NCI-H1092 treated with DMSO at 0.1 percent for 48 hours (cell line): ENCODE results near the gene TTLL10.

ENCODE experiments used
- DNase-seq: peaks from one replicate; lab custom pipeline; 2025; lab: John Stamatoyannopoulos, UW

Gene TTLL10

DNA sequence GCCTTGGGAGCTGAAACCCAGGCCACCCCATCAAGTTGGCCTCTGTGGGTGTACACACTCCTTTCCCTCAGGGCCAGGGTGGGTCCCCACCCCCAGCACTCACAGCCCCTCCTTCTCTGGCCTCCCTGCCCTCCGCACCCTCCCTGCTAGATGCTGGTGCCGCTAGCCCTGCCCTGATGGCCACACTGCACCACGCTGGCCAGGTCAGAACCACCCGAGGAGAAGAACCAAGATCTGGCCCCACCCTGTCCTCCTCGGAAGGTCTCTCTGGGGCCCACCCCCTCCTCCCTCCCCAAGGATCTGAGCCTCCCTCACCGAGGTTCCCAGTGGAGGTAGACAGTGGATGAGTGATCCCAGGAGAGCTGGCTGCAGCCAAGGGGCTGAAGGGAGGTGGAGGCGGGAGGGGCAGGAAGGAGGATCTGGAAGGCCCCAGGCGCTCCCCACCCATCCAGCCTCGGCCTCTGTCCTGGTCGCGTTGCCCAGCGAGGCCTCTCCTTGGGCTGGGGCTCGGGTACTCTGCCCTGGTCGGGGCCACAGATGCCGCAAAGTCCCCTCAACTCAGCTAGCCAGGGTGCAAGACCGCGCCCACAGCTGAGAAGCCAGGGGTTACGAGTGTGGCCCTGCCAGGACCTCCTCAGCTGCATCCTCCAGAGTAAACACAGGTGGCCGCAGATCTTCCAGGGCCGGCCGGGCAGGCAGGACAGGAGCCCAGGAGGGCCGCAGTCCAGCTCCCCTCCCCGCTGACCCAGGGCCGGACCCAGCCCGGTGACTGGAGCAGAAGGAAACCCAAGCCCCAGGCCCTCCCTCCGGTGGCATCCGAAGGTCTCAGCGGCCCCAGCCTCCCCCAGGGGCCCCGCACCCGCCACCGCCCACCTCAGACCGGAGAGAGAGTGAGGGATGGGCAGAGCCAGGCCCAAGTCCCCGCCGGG is 63.5 kb downstream of the TTLL10 start:
- no peak for DNase-seq

DNA sequence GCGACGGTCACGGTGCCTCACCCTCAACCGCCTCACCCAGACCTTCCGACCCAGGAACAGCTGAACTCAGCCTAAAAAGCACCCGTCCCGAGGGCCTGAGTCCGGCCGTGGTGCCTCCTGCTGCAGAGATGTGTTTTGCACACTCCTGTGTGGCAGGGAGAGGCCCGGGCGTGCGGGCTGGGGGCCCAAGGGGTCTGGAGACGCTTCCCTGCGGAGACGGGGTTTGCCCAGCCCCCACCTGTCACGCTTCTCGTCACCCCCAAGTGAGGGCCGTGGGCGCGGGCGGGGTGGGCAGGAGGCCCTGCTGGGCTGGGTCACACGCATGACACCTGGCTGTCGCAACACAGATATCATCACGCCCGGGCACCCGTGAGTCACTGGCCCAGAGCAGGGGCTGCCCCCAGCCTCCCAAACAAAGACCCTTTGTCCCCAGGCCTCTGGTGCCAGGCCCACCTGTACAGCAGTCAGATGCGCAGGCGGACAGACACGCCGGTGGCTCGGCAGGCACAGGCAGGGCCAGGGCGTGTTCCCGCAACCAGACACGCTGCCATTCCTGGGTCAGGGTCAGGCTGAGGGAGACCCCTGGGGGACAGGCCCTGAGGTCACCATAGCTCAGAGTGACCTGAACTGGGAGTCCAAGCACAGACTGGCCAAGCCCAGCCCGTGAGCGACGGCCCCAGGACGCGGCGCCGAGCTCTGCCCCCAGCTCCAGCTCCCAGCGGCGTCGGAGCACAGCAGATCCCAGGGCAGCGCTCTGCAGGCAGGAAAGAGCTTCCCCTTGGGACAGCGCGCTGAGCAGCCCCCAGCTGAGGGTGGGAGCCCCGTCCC is 64.4 kb downstream of the TTLL10 start:
- DNase-seq: no peak

- DNase-seq: no peak
These were observed 65.1 kb downstream of the TTLL10 start for GRCh38 chr1:1238702-1239178.

GRCh38 chr1:1239227-1239613 is 65.5 kb downstream of the TTLL10 start:
- no peak for DNase-seq

DNA sequence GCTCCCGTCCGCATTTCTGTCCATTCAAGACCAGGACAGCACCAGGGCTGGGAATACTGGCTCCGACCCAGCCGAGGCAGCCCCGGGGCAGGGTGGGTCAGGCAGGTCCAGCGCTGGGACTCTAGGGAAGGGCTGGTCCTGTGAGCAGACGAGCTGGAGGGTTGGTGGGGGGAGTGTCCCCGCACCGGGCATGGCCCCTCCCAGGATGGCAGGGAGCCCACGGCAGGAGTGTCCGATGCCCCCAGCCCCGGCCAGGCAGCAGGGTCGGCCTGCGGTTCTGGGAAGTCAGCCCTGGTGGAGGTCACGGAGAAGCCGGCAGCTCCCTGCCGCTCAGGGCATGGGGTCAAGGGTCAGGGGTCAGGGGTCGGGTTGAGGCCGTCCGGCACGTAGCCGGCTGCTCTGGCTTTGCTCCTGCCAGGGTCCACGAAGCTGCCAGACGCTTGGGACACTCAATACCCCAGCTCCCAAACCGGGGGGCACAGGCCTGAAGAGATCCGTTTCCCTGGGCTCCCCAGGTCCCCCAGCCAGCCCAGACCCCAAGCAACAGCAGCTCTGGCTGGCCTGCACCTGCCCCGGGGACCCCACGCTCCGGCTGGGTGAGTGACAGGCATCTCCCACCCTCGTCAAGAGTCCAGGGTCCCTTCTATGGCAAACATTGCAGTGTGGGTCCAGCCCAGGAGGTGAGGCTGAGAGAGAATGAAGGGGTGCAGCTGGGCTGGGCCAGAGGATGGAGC is 66.1 kb downstream of the TTLL10 start:
- no peak for DNase-seq

DNA sequence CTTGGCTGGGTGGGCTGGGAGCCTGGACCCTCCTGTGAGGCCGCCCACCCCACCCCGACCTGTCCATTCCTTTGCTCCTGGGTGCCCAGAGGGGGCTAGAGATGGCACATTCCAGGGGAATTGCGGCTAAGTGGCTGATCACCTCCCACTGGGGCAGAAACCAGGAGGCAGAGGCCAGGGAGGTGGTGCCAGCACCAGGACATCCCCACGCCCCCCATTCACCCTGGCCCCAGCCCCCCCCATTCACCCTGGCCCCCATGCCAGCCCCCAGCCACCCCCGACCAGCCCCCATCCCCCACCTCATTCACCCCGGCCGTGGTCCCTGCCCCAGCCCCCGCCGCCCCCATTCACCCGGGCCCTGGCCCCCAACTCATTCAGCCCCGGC is 66.7 kb downstream of the TTLL10 start:
- no peak for DNase-seq

DNA sequence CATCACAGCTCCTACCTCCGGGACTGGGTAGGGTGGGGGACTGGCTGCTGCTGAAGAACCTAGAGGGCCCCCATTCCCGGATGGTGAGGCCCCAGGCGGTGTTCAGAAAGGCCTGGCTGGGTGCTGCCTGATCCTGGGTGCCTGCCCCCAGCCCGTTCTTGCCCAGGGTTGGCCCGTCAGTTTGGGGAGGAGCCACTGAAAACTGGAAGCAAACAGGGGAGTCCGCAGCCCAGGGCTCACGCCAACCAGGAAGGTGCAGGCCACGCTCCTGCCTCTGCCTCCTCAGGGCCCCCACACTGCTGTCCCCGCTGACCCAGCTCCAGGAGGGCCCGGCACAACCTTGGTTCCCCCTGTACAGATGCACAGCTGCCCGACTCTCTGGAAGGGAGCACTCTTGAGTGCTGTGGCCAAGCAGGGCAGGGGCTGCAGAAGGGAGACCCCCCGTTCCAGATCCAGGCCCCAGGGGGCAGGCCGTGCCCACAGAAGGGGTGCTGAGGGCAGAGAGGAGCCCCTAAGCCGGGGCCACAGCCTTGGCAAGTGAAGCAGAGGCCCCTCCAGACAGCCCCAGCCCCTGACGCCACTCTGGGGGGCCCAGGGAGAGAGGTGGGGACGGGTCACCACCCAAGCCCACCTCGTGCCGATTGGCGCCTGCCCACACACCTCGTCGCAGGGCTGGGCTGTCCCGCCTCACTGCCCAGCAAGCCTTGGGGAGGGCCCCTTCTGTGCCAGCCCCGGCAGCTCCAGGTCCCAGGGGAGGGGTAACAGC is 67.3 kb downstream of the TTLL10 start:
- no peak for DNase-seq

DNA sequence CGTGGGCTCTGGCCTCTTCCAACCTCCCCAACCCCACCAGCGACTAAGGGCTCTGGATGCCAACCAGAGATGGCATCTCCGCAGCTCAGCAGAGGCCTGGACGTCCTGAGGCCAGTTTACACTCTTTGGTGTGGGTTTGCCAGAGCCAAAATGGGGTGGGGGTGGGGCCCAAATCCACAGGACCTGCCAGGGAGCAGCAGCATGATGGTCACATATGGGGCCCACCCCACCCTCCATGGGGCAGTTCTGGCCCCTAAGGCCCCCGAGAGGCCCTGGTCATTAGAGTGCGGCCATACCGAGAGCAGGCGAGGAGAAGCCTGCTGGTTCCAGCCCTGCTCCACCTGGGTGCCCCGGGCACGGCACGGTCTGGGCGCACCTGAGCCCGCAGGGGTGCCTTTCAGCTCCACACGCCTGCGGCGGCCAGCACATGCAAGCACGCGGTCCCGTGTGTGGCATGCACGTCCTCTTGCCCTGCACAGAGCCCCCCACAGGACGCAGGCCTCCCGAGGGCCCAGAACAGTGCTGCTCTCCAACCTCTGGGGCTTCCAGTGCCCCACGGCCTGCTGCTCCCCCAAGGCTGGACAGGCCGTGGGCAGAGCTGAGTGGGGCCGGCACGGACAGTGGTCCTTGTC is 68.0 kb downstream of the TTLL10 start:
- no peak for DNase-seq

- DNase-seq: no peak
These were observed 69.0 kb downstream of the TTLL10 start for GRCh38 chr1:1242461-1243265.

DNA sequence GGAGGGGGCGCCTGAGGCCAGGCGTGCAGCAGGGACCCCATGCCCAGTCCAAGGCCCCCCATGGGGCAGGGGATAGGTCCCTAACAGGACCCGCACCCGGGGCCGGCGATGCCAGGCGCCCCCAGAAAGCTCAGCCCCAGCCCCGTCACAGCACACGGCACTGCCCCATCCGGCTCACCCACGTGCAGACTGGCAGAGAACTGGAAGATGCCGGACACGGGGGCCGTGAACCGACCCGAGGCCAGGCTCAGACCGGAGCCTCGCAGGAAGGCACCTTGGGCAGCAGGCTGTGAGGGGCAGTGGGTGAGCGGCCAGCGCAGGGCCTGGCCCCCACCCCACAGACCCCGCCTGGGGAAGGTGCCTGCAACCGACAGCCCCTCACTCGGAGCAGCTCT is 69.6 kb downstream of the TTLL10 start:
- DNase-seq: no peak

- no peak for DNase-seq
These were observed 70.1 kb downstream of the TTLL10 start for GRCh38 chr1:1243807-1244191.

- DNase-seq: no peak
These were observed 70.6 kb downstream of the TTLL10 start for GRCh38 chr1:1244192-1244811.

- no peak for DNase-seq
These were observed 71.6 kb downstream of the TTLL10 start for GRCh38 chr1:1245178-1245816.

DNA sequence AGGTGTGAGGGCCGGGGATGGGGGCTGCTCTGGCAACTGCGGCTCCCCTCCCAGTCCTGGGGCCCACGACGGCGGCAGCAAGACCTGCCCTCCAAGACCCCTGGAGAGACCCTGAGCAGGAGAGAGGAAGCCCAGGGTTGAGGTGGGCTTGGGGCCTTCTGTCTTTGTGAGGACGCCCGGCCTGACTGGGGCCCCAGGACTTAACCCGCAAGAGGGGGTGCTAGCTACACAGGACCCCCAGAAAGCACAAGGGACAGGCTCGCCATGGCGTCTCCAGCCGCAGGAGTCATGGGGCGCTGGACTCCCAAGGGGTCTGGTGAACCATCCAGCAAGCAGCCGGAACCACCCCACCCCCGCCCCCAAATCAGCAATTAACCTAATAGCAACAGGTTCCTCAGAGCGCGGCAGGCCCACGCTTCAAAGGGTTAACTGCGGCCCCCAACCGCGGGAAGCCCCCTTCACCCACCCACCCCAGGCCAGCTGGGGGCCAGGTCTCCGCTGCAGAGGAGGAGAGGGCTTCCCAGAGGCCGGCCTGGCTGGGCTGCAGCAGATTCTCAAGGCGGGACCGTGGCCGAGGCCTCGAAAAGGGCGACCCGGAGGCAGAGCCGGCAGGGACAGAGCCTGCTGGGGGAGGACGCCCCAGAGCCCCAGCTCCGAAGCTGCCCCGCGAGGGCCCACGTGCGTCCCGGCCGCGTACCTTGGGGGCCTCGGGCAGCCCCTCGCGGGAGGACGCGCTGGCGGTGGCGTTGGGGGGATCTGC is 72.3 kb downstream of the TTLL10 start:
- DNase-seq: no peak

GRCh38 chr1:1246577-1247340 is 73.1 kb downstream of the TTLL10 start, which contains the start of gene C1QTNF12:
Gene C1QTNF12, minus strand, starts transcription at chr1:1246722. Its CDS starts 32 bp downstream, at chr1:1246690.
- no peak for DNase-seq

DNA sequence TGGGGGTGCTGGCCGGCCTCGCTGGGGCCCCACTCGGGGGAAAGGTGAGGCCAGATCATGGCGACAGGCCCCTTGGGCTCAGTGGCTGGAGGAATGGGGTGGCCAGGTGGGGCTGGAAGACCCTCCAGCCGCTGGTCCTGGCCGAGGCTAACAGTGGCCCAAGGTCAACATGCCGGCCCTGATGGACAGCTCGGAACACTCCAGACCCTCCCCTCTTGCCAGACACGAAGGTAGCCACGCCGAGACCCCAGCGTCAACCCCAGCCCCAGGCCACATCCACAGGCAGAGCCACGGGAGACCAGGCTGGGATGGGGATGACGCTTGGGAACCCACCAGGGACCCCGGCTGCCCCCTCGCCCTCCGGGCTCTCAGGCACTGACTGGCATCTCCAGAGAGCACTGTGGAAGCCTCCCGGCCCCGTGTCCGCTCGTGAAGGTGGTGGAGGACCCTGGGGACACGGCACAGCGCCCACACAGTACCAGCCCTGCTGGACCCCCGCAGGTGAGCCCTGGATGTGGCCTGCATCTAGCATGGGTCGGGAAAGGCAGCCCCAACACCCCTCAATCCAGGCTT is 73.7 kb downstream of the TTLL10 start:
- DNase-seq: no peak
